Stimulated activated CD8-positive, alpha-beta memory T cell treated with anti-CD3 and anti-CD28 coated beads, Interleukin-7, amount 100 ng/mL, for 48 hours (primary cell): ENCODE data around the gene PLAGL2.

Source experiments
- DNase-seq, 2 donors: peaks; one replicate each; pipeline ENCODE4 v3.0.0-alpha.2; 2020; ENCODE audit warnings: low read depth in 1 of 2; ENCODE audit errors: extremely low read depth in 1 of 2

PLAGL2 gene

DNA sequence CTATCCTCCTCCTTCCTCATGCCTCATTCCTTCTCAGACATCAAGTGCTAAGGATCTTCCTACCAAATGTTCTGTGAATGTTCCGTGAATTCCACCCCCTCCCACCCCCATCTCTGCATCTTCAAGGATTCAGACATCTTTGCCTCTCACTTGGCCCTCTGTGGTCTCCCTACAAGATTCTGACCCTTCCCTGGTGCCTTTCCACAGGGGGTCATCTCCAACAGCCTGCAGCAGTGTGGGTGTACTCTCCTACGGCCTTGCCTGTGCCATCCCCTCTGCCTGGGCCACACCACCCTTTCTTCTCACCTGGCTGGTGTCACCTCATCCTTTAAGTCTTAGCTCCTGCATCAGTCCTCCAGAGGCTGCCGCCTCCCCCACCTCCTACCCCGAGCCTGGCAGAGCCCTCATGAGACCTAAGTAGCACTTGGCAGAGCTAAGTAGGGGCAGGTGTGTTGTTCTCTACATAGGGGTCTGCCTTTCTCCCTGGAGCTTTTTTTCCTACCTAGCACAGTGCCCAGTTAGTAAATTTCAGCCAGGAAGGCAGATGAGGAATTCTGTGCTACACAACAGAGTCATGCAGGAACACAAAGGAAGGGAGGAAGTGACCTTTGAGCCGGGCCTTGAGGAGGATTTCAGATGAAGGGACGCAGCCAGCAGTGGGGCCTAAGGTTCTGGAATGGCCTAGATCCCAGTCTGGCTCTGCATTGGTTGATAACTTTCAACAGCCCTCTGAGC is 55.0 kb downstream of the PLAGL2 start:
- no peak for DNase-seq

DNA sequence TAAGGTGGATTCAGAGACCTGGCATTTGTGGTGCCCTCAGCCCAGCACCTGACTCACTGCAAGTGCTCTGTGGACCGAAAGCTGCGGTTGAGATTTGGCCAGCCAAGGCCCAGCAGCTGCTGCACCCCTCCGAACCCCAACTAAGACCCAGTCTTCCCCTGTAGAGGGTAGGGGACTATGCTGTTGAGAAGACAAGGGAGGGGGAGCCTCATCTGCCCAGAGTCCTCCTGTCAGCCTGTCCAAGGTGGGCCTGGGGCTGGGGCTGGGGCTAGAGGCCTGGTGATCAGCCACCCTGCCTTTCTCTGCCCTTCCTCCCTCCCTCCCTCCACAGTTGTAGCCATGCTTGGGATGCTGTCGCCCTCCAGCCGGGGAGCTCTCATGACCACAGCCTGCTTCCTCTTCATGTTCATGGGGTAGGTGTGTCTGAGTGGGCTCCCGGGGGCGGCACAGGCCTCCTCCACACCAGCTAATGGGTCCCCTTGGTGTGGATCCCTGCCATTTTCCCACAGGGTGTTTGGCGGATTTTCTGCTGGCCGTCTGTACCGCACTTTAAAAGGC is 57.2 kb downstream of the PLAGL2 start:
- no peak for DNase-seq

DNA sequence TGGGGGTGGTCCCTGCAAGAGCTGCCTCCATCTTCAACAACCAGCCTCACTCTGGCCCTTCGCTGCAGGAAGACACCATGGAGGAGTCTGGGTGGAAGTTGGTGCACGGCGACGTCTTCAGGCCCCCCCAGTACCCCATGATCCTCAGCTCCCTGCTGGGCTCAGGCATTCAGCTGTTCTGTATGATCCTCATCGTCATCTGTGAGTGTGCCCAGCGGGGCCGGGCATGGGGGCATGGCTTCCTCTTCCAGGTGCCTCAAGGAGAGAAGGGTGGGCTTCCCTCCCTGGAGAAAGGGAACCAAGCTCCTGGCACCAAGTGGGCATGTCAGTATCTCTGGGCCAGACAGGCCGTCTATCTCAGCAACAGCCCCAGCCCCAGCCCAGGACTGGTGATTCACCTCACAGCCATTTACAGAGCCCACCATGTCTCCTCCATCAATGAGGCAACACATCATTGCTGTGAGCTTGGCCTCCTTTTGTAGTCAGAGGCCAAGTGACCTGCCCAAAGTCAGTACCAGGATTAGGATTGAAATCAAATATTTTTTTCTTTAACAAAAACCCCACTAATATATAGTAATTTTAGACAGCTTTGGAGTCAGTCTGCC is 57.9 kb downstream of the PLAGL2 start:
- no peak for DNase-seq

DNA sequence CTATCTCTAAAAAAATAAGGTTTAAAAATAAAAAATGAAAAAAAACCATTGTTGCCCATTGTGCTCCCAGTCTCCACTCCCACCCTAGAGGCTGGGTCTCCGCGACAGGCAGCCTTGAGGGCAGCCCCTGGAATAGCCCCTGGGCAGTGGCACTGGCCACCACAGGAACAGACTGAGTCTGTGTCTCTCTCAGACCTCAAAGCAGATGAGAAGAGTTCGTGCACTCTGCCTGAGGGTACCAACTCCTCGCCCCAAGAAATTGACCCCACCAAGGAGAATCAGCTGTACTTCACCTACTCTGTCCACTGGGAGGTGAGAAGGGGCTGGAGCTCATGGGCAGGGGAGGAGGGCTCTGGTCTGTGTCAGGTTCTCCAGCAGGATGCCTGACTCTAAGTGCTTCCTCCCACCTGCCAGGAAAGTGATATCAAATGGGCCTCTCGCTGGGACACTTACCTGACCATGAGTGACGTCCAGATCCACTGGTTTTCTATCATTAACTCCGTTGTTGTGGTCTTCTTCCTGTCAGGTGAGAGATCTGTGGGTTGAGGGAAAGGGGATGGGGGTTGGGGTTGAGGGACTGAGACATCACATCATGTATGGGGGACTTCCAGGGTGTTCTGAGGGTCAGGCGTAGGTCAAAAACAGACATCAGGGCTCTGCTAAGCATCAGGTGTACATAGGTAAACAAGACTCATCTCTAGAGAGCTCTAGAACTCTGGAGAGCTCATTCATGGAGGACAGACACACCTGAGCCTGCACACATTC is 62.5 kb downstream of the PLAGL2 start:
- DNase-seq: no peak

DNA sequence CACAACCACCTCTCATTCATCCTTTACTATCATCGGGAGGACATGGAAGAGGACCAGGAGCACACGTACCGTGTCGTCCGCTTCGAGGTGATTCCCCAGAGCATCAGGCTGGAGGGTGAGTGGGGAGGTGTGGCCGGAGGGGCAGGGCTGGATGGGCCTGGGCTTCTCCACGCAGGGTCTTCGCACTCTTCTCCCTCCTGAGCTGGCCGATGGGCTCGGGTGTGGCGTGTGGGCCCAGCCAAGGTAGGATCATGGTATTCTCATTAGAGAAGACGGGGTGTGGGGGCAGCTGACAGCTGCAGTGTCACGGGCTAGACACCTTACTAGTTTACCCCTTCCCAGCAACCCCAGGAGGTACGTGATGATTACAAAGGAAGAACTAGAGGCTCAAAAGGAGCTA is 64.6 kb downstream of the PLAGL2 start:
- DNase-seq: no peak
